Pancreas (tissue), 10 donors: Measurements from ENCODE around the gene FMNL2. TPM values are rescaled to one million over a fixed set of nuclear protein-coding genes. Genes with fewer than 3 reads are reported as not detected.

ENCODE experiments used
- ATAC-seq, 4 donors: fragments of 200-7000 bp; cut with Tn5 transposase; one replicate each; pipeline versions ENCODE4 v1.8.0 to v1.9.1; 2020; ENCODE audit warnings: mild to moderate bottlenecking in 4 of 4, moderate library complexity in 4 of 4
- DNase-seq, 6 donors: peaks; one replicate each; pipeline ENCODE4 v3.0.0-alpha.2; 2020
- FAIRE-seq: peaks from 2 replicates; lab custom pipeline; 2012; peaks lifted over from hg19 to GRCh38; lab: Jason Lieb, UNC
- H3K27ac ChIP-seq, 4 donors: fragments of 200-600 bp; sonication (generic); 1 replicate in 3 of 4; 2 replicates in 1 of 4; pipeline versions ENCODE4 v1.5.0 to v1.8.0; 2020
- H3K27me3 ChIP-seq, 4 donors: fragments of 200-600 bp; one replicate each; pipeline ENCODE4 v1.8.0; 2021
- H3K36me3 ChIP-seq, 3 donors: fragments of 200-600 bp; sonication (generic) in 1 of 3; one replicate each; pipeline versions ENCODE4 v1.5.0 to v1.8.0; 2020 to 2021
- H3K4me1 ChIP-seq, 3 donors: fragments of 200-600 bp; one replicate each; pipeline ENCODE4 v1.8.0; 2021
- H3K4me3 ChIP-seq, 4 donors: fragments of 200-600 bp; sonication (generic) in 2 of 4; one replicate each; pipeline versions ENCODE4 v1.5.0 to v1.8.0; 2020 to 2021
- H3K9me3 ChIP-seq, 4 donors: fragments of 200-600 bp; one replicate each; pipeline ENCODE4 v1.8.0; 2021
- CTCF ChIP-seq, 4 donors: fragments of 200-600 bp; sonication (generic) in 3 of 4; IDR thresholded peaks; one replicate each; pipeline versions ENCODE4 v1.5.0 to v1.8.0; 2021; ENCODE audit warnings: antibody characterized with exemption in 4 of 4
- WGBS, 2 donors: extraction: QIAGEN DNeasy Blood & Tissue Kit; methylation state at CpG; one replicate each; pipeline ENCODE4 v1.1.7; 2013; 5-methylcytosine and 5-hydroxymethylcytosine counted together
- intact Hi-C, 3 donors: fragments of 100-400 bp; cut with DNase I; formaldehyde crosslinking; loops; one replicate each; pipeline versions ENCODE4 v1.11.1 to v1.14.2; 2022
- polyA plus RNA-seq, 2 donors: library from polyadenylated mRNA; stranded (reverse); fragments of 200-250 nt; gene quantifications; one replicate each; pipeline ENCODE4 v1.2.3, GENCODE V29; 2013
- total RNA-seq, 6 donors: library from RNA; stranded (reverse); fragmentation: NEBNext Ultra II Directional in 4 of 6; extraction: Animal tissue kit (Norgen Biotek cat#: 25700) in 4 of 6; gene quantifications; one replicate each; pipeline versions ENCODE4 v1.2.1 to v1.2.4, GENCODE V29; 2021 to 2023
- donor health status: healthy with polysubstance abuse.
- donor health status: DM: no; HTN: no; CAD: no; lungs with moderate emphysema.
- donor health status: DM: no; HTN: no; CAD: no.
- donor health status: control.
- donor health status: control.
- donor health status: Bipolar disorder and iron deficiency.
- donor health status: DM: yes; HTN: yes; CAD: no.
- donor health status: DM: no; HTN: no; CAD: no.
- donor health status: DM: no; HTN: no; CAD: no.
- donor health status: DM: yes; HTN: yes; CAD: no.

FMNL2 gene
- total and polyA plus RNA-seq, 8 donors = 7.5 to 22.3 (median 11.3) TPM

DNA sequence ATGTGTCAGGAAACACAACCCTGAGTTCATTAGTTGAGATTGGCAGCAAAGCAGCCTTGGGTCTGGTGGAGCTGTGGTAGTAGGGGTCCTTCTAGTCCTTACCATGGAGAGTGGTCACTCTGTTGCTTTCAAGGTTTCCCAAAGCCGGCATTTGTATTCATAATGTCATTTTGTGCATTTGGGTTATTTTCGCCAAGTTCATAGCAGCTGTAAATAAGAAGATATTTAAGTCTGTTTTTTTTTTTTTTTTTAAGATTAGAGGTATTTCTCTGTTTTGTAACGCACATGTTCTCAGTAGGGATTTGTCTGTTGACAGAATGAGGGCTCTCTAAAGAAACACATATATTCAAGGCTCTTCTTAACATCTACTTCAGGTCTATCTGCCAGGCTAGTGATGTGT is 268.2 kb downstream of the FMNL2 start:
- DNase-seq (no peak), FAIRE-seq (no peak), ATAC-seq (no peak)
- no peaks in the 10 kb centered on the region for H3K9me3 ChIP-seq
- WGBS, 2 donors = 95 to 96% methylated on average over 3 of the region's 3 CpGs
- H3K27me3 ChIP-seq = no peaks in the 10 kb centered on the region
- no peak for TF ChIP-seq CTCF (IDR thresholded peaks at IDR 0.05)
- H3K27ac ChIP-seq = no peak overlapping the region
- H3K4me1 ChIP-seq = no peaks in the 10 kb centered on the region
- intact Hi-C loops = no loop called here
- no peaks in the 10 kb centered on the region for H3K36me3 ChIP-seq
- no peak overlapping the region for H3K4me3 ChIP-seq

DNA sequence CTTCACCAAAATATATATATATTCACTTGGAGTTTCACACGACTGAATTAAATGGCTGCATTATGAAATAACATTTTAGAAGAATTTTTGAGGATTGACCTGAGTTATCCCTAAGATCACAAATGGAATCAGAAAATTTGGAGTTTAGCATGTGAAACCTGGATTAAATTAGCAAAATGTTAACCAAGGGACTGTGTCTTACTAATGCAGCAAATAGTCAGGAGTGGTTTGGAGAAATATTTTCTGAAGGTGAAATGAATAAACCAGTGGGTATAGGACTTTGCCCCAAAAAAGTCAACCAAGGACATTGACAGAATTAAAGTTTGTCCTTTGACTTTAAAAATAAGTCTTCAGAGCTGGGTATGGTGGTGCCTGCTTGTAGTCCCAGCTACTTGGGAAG is 271.1 kb downstream of the FMNL2 start:
- no peaks in the 10 kb centered on the region for H3K36me3 ChIP-seq
- FAIRE-seq (no peak), DNase-seq (no peak), ATAC-seq (no peak)
- no peaks in the 10 kb centered on the region for H3K9me3 ChIP-seq
- no peak overlapping the region for H3K27ac ChIP-seq
- no peak overlapping the region for H3K4me3 ChIP-seq
- WGBS, 2 donors = 92 to 93% methylated on average over 1 of the region's 1 CpG
- H3K27me3 ChIP-seq = no peaks in the 10 kb centered on the region
- intact Hi-C loops = no loop called here
- no peak for TF ChIP-seq CTCF (IDR thresholded peaks at IDR 0.05)
- no peaks in the 10 kb centered on the region for H3K4me1 ChIP-seq

GRCh38 chr2:152606941-152607340 is 272.0 kb downstream of the FMNL2 start:
- intact Hi-C loops = no loop called here
- FAIRE-seq (no peak), DNase-seq (no peak), ATAC-seq (no peak)
- Histone ChIP-seq H3K36me3 (no peaks in the 10 kb centered on the region), H3K9me3 (no peaks in the 10 kb centered on the region), H3K4me1 (no peaks in the 10 kb centered on the region), H3K27ac (no peak overlapping the region), H3K27me3 (no peaks in the 10 kb centered on the region), H3K4me3 (no peak overlapping the region)
- no peak for TF ChIP-seq CTCF (IDR thresholded peaks at IDR 0.05)
- 35 to 43% methylated on average over 2 of the region's 2 CpGs for WGBS, 2 donors

- intact Hi-C loops = no loop called here
- ATAC-seq (no peak), DNase-seq (no peak), FAIRE-seq (no peak)
- 91 to 92% methylated on average over 7 of the region's 7 CpGs for WGBS, 2 donors
- H3K4me3 ChIP-seq = no peak overlapping the region
- TF ChIP-seq CTCF (IDR thresholded peaks at IDR 0.05) = no peak
- no peak overlapping the region for H3K27ac ChIP-seq
- no peaks in the 10 kb centered on the region for H3K36me3 ChIP-seq
- H3K9me3 ChIP-seq = no peaks in the 10 kb centered on the region
- H3K4me1 ChIP-seq = no peaks in the 10 kb centered on the region
- H3K27me3 ChIP-seq = no peaks in the 10 kb centered on the region
Observed at GRCh38 chr2:152607793-152608300, 272.9 kb downstream of the FMNL2 start.

- no peaks in the 10 kb centered on the region for H3K9me3 ChIP-seq
- ATAC-seq = no peak
- WGBS, 2 donors = 55 to 60% methylated on average over 2 of the region's 2 CpGs
- H3K27ac ChIP-seq = no peak overlapping the region
- intact Hi-C loops = no loop called here
- no peak for TF ChIP-seq CTCF (IDR thresholded peaks at IDR 0.05)
- no peaks in the 10 kb centered on the region for H3K27me3 ChIP-seq
- H3K4me1 ChIP-seq = no peaks in the 10 kb centered on the region
- H3K4me3 ChIP-seq = no peak overlapping the region
- no peaks in the 10 kb centered on the region for H3K36me3 ChIP-seq
- no peak for DNase-seq
- FAIRE-seq = no peak
Observed at GRCh38 chr2:152609154-152609553, 274.2 kb downstream of the FMNL2 start.
